HG03469 (cell line): Measurements from ENCODE around the gene RBM23.

ENCODE experiments used
- ATAC-seq: cut with Tn5 transposase; IDR thresholded peaks from one replicate; pipeline ENCODE4 v1.9.1; 2021; ENCODE audit warnings: mild to moderate bottlenecking, moderate library complexity, moderate number of reproducible peaks; ENCODE audit not compliant: unreplicated experiment

Gene RBM23

DNA sequence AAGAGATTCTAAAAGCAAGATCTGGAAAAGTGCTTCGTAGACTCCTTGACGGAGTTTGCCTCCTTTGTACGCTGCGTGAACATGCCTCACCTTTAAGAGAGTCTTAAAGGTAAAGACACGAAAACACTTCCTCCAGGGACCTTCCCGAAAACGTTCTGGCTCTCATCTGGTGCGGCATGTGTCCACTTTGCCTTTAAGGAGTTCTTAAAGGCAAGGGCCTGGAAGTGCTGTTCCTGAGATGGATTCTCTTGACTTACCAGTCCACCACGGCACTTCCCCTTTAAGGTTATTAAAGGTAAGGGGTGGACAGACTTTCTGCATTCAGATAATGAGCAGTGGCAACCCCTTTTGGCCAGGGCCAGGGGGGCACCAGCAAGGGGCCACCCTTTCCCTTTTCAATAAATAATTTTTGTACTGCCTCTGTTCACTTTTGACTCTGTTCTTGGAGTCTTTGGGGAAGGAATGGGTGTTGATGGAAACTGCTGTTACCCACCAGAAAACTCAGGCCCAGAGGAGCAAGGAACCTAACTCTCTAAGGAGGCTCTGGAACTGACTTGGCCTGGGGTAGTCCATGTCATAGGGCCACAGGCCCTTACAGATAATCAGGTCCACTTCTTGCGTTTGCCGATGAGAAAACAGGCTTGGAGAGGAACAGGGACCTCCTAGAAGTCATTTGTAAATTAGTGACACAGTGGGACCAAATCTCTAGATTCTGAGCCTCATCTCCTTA is 31.5 kb downstream of the RBM23 start:
- ATAC-seq: no peak

DNA sequence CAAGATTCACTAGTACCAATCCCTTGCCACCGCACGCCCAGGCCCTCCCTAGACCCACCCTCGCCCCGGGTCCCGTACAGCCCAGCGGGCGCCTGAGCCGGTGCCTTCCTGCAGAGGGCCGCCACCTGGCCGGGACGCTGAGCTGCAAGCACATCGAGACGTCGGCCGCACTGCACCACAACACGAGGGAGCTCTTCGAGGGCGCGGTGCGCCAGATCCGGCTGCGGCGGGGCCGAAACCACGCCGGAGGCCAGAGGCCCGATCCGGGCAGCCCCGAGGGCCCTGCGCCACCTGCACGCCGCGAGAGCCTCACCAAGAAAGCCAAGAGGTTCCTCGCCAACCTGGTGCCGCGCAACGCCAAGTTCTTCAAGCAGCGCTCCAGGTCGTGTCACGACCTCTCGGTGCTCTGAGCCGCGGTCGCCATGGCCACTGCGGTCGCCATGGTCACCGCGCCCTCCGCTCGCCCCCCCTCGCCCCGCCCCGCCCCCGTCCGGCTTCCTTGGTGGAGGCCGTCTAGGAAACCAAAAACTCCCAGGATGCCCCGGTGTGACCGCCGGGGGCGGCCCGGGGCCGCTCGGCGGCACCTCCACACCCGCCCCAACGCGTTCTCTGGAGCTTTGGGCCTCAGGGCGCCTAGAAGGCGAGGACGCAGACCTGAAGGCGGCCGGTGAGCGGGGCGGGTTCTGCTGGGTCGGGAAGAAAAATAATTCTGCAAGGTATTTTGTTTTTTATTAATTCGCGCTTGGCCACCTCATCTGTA is 32.3 kb downstream of the RBM23 start:
- no peak for ATAC-seq

DNA sequence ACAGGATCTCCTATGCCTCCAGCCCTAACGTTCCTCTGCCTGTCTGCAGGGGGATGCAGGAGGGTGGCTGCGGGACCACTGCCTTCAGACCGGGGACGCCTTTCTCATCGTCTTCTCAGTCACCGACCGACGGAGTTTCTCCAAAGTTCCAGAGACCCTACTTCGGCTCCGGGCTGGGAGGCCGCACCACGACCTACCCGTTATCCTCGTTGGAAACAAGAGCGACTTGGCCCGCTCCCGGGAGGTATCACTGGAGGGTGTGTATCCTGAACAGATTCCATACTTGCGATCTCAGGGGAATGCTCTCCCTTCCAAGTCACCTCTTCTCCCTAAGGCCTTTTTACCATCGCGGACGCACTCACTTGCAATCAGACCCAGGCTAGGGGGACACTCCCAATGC is 33.0 kb downstream of the RBM23 start:
- no peak for ATAC-seq

DNA sequence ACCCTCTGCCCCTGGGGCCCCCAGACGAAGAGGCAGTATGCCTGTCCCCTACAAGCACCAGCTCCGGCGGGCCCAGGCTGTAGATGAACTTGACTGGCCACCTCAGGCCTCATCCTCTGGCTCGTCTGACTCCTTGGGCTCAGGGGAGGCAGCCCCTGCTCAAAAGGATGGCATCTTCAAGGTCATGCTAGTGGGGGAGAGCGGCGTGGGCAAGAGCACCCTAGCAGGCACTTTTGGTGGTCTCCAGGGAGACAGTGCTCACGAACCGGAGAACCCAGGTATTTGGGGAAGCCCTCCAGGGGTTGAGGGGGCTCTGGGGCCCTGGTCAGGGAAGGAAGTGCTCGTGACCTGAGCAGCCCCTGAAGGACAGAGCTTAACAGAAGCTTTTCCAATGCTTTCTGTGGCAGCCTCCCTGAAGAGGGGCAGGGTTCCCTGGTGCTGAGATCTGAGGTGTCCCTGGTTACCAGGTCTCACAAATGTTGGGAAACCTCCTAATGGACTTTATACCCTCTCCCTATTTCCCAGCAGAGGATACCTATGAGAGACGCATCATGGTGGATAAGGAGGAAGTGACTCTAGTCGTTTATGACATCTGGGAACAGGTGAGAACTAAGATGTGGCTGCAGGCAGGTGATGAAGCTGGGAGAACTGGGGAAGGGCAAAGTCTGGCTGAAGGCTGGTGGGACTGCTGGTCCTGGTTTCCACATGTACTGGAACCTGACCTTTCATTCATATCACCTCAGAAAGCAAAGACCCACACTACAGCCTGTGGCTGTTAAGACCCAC is 34.0 kb downstream of the RBM23 start:
- no peak for ATAC-seq

DNA sequence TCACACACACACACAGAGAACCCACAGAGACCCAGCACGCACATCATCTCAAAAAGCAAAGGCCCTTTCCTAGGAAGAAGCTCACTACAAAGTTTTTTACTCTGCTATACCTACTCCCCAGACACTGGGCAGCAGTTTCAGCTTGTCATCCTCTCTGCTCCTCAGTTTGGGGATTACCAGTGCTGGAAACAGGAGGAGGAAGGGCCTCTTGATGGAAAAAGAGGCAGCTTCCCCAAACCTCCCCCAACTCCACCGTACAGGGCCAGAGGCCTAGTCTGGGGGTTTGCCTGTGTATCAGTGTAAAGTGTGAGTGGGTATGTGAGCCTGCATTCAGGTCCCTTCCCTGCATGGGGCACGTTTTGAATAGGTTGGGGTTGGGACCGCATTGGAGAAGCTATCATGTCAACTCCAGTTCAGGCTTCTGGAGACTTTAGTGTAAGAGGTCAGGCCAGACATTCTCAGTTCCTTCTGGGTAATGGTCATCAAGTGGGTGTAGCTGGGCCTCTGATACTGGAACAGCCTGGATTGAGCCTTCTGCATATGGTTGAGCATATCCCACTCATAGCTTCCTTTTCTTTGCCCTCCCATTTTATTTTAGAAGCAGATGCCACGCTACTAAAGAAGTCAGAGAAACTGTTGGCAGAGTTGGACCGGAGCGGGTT is 34.7 kb downstream of the RBM23 start:
- ATAC-seq: no peak

DNA sequence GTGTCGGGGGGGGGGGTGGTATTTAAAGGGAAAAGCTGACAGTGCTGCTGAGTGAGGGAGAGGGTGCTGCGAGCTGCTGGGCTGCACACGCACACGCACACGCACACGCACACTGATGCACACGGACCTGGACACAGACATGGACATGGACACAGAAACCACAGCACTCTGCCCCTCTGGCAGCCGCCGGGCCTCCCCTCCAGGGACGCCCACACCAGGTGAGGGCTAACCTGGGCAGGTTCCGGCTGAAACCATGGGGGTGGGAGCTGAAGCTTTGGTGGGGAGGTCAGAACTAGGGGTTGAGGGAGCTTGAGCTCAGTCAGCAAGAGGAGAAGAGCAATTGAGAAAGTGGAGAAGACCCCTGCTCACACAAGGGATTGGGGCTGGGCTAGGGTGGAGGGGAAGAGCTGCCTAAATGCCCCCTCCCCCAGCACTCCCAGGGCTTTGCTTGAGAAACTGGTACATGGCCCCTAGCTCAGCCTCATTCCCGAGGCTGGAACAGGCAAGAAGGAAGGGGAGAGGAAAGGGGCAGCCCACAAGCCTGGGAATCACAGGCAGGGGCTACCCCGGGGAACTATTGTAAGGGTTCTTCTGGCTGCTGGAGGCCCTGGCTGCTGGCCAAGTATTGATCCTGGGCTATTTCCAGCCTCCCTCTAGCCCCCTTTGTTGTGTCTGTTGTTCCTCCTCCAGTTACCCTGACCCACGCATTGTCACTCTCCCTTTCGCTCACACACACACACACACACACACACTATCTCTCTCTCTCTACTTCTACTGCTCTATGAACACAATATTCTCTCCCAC is 35.6 kb downstream of the RBM23 start, which contains the start of gene REM2:
REM2 (plus strand) TSS at position 50 of the 804 bp plus-strand sequence; CDS start at position 116, 66 bp downstream.
- ATAC-seq: no peak

DNA sequence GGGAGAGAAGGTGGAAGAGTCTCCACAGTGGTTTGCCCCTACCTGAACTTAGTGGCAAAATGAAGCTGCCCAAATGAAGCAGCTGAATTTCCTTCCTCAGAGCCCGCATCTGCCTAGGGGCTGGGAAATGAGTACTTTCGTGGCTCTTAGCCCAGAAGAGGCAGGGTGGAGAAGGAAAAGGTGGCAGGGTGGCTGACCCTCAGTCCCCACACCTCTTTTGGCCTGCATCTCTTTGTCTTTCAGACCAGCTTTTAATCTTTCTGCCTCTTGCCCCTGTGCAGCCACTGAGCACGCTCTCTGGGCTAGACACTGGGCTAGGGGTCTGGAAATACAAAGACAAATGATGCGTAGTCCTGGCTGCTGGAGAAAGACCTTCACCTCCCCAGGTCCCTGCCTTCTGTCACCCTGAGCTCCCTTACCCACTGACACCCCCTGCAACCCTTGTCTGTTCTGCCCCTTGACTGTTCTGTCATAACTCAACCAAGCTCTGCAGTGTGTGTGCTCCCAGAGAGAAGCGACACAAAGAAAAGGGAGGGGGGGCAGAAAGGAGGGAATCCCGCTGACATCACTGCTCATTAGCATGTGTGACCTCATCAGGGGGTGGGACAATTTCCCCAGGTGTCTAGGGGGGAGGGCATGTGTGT is 36.3 kb downstream of the RBM23 start:
- ATAC-seq: no peak

DNA sequence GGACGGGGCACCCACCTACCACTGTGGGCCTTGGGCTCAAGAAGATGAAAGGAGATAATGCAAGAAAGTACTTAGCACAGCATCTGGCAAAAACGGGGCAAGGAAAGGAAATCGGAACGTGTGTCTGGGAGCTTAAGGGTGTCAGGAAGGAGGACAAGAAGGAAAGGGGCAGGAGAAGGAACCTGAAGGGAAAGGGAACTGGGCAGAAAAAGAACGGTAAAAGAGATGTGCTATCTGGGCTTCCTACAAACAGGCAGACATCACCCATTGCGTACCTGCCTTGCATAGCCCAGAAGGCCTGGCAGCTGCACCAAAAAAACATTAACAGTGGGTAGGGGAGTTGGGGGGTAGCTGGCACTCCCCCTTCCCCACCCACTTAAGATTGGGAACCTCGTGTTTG is 36.9 kb downstream of the RBM23 start:
- ATAC-seq: no peak

DNA sequence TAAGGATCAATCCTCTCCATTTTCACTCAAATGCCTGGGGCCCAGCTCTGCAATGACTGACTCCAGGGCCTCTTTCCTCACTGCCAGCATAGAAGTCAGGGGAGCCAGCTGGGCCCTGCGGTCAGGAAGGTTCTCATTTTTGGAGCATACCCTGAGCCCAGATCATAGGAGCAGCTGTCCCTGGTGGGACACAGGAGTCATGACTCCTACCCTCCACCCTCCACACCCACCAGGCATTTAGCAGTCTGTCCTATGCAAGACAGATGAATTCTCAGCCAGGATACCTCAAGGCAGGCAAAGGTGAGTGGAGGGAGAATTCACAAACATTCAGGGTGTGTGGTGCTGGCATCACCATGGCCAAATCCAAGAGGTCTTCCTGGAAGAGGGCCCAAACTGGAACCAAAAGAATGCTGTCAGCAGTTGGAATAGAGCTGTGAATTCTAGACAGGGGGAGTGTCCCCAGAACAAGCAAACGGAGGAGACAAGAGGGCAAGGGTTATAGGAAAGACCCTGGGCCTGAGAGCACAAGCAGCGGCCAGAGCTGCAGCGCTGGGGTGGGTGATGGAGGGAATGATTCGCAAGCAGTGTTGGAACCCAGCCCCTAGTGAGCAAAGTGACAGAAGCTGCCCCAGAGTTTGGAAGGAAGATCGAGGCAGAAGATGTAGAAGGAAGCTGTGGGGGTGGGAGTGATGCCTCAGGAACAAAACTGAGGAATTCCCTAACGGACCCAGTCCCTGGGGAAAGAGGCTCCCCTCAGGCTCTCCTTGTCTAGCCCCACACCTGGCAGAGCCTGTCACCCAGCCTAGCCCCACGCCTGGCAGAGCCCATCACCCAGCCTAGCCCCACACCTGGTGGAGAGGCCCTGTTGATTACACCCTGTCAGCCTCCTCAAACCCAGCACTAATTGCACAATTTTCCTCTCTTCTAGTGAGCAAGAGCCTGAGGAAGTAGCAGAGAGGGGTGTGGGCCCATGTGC is 40.4 kb downstream of the RBM23 start:
- no peak for ATAC-seq

DNA sequence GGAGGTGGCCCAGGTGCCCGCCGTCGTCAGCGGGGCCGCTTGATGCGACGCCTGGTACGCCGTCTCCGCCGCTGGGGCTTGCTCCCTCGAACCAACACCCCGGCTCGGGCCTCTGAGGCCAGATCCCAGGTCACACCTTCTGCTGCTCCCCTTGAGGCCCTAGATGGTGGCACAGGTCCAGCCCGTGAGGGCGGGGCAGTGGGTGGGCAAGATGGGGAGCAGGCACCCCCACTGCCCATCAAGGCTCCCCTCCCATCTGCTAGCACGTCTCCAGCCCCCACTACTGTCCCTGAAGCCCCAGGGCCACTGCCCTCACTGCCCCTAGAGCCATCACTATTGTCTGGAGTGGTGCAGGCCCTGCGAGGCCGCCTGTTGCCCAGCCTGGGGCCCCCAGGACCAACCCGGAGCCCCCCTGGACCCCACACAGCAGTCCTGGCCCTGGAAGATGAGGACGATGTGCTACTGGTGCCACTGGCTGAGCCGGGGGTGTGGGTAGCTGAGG is 41.9 kb downstream of the RBM23 start:
- ATAC-seq: no peak

DNA sequence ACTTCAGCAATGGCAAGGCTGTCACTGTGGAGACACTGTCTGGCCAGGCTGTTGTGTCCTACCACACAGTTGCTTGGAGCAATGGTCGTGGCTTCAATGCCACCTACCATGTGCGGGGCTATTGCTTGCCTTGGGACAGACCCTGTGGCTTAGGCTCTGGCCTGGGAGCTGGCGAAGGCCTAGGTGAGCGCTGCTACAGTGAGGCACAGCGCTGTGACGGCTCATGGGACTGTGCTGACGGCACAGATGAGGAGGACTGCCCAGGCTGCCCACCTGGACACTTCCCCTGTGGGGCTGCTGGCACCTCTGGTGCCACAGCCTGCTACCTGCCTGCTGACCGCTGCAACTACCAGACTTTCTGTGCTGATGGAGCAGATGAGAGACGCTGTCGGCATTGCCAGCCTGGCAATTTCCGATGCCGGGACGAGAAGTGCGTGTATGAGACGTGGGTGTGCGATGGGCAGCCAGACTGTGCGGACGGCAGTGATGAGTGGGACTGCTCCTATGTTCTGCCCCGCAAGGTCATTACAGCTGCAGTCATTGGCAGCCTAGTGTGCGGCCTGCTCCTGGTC is 43.1 kb downstream of the RBM23 start:
- ATAC-seq: no peak

DNA sequence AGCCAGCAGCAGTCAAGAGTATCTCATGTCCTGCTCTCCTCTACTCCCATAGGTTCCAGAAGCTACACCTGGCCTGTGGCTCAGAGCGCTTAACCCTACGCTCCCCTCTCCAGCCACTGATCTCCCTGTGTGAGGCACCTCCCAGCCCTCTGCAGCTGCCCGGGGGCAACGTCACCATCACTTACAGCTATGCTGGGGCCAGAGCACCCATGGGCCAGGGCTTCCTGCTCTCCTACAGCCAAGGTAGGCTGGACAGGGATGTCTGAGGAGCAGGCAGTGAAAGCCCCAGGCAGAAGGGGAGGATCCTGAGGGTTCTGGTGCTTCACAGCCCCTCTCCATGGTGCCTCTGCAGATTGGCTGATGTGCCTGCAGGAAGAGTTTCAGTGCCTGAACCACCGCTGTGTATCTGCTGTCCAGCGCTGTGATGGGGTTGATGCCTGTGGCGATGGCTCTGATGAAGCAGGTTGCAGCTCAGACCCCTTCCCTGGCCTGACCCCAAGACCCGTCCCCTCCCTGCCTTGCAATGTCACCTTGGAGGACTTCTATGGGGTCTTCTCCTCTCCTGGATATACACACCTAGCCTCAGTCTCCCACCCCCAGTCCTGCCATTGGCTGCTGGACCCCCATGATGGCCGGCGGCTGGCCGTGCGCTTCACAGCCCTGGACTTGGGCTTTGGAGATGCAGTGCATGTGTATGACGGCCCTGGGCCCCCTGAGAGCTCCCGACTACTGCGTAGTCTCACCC is 43.8 kb downstream of the RBM23 start:
- ATAC-seq: no peak

DNA sequence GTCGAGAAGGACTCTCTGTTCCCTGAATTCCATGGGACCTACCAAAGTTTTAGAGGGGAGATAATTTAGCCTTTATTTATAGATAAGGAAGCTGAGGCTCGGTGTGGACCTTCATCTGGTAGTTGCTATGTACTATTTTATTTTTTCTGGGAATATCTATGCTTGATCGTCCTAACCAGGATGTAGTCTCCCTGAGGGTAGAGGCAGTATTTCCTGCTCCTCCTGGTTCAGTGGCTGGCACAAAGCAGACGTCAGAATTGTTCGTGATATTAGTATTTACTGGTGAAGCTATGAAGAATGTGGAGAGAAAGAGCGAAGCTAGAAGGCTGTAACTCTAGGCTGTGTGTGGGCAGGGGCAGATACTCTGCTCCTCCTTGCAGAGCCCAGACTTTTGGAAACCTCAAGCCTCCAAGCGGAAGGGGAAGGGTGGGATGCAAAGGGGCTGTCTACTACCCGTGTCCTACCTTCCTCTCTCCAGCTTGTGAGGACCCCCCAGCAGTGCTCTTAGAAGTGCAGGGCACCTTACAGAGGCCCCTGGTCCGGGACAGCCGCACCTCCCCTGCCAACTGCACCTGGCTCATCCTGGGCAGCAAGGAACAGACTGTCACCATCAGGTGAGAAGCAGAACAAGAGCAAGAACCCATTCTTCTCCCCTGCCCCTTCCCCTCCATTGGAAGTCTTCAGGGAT is 46.0 kb downstream of the RBM23 start:
- no peak for ATAC-seq

DNA sequence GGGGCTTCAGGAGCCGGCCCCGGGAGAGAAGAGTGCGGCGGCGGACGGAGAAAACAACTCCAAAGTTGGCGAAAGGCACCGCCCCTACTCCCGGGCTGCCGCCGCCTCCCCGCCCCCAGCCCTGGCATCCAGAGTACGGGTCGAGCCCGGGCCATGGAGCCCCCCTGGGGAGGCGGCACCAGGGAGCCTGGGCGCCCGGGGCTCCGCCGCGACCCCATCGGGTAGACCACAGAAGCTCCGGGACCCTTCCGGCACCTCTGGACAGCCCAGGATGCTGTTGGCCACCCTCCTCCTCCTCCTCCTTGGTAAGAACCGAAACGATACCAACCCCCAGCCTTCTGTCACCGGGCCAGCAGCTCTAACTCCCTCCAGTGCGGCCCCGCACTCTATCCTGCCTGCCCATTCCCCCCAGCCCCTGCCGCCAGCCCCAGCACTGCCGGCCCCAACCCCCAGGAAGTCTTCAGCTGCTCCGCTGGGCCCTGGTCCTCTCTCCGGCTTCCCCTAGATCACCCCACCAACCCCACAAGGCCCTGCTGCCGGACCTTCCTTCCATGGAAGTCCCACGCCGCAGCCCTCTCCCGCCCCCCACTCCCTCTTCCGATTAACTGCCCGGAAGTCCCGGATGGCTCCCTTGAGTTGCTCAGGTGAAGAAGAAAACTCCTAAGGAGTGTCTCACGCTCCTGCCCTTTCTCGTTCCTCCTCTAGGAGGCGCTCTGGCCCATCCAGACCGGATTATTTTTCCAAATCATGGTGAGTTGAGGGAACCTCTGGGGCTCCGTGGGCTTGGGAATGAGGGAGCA is 46.7 kb downstream of the RBM23 start:
- no peak for ATAC-seq

DNA sequence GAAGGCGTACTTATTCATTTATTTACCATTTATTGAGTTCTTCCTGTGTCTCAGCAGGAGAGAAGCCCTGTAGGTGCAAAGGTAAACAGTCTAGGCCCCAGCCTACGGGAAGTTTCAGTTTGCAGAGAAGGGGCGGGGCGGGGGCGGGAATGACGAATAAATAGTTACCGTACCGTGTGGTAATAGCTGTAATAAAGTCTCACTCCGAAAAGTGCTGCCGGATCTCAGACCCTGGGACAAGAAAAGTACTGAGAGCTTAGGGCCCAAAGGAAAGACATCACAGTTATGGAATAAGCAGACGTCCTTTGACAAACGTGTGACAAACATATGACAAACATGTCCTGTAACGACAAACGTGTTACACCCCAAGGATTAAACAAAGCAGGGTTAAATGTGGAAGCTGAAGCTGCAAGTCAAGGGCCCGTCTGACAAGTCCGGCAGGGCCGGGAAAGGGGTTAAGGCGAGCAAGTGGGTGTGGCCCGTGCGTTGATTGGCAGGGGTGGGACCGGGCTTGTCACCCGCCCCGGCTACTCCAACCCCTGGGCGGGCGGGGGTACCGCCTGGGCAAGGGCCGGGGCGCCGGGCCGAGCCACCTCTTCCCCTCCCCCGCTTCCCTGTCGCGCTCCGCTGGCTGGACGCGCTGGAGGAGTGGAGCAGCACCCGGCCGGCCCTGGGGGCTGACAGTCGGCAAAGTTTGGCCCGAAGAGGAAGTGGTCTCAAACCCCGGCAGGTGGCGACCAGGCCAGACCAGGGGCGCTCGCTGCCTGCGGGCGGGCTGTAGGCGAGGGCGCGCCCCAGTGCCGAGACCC is 47.5 kb downstream of the RBM23 start, which contains the start of gene LRP10:
LRP10 (plus strand) TSS at position 517 of the 809 bp plus-strand sequence. CDS start 564 bp downstream, outside the sequence.
- peak; percentile 45 for ATAC-seq
